HG03469 (cell line): ENCODE measurements around the gene EPHA5.

ENCODE experiments used
- ATAC-seq: cut with Tn5 transposase; IDR thresholded peaks from one replicate; pipeline ENCODE4 v1.9.1; 2021; ENCODE audit warnings: mild to moderate bottlenecking, moderate library complexity, moderate number of reproducible peaks; ENCODE audit not compliant: unreplicated experiment

EPHA5 gene

GRCh38 chr4:65670331-65671031 lies at the start of gene EPHA5:
TSS of gene EPHA5 (minus strand) at chr4:65670489. CDS start at chr4:65669742, 747 bp downstream.
- no peak for ATAC-seq

GRCh38 chr4:65719635-65720034 lies 49.3 kb upstream of the EPHA5 start:
- no peak for ATAC-seq

GRCh38 chr4:65698631-65699030 lies 28.3 kb upstream of the EPHA5 start:
- ATAC-seq = no peak

GRCh38 chr4:65696436-65696835 lies 26.1 kb upstream of the EPHA5 start:
- no peak for ATAC-seq

- no peak for ATAC-seq
Observed at GRCh38 chr4:65671372-65671771, 1.1 kb upstream of the EPHA5 start.

- no peak for ATAC-seq
Observed at GRCh38 chr4:65670020-65670330, 314 bp downstream of the EPHA5 start.

GRCh38 chr4:65669111-65670019 lies 924 bp downstream of the EPHA5 start:
- ATAC-seq = no peak

- no peak for ATAC-seq
Observed at GRCh38 chr4:65668201-65669089, 1.8 kb downstream of the EPHA5 start.

GRCh38 chr4:65667506-65668041 lies 2.7 kb downstream of the EPHA5 start:
- ATAC-seq = no peak

- ATAC-seq = no peak
Observed at GRCh38 chr4:65665771-65666523, 4.3 kb downstream of the EPHA5 start.

GRCh38 chr4:65661471-65661870 lies 8.8 kb downstream of the EPHA5 start:
- ATAC-seq = no peak

- ATAC-seq = no peak
Observed at GRCh38 chr4:65658117-65658516, 12.2 kb downstream of the EPHA5 start.

GRCh38 chr4:65656008-65656407 lies 14.3 kb downstream of the EPHA5 start:
- ATAC-seq = no peak

GRCh38 chr4:65654976-65655375 lies 15.3 kb downstream of the EPHA5 start:
- ATAC-seq = no peak

- no peak for ATAC-seq
Observed at GRCh38 chr4:65653740-65654361, 16.4 kb downstream of the EPHA5 start.

- ATAC-seq = no peak
Observed at GRCh38 chr4:65651751-65652150, 18.5 kb downstream of the EPHA5 start.

GRCh38 chr4:65651031-65651430 lies 19.3 kb downstream of the EPHA5 start:
- ATAC-seq = no peak

- no peak for ATAC-seq
Observed at GRCh38 chr4:65646136-65646535, 24.2 kb downstream of the EPHA5 start.

- no peak for ATAC-seq
Observed at GRCh38 chr4:65645185-65645584, 25.1 kb downstream of the EPHA5 start.
